GM12891 (cell line): ENCODE data around the gene MCHR2.

Experiments
- POLR2A ChIP-seq: IDR thresholded peaks from 2 replicates; pipeline ENCODE4 v1.6.1; 2011; ENCODE audit warnings: low read depth, low read length, control low read depth
- POLR2AphosphoS5 ChIP-seq: IDR thresholded peaks from 2 replicates; pipeline ENCODE4 v1.6.1; 2011; ENCODE audit warnings: low read depth, low read length, control low read depth
- POU2F2 ChIP-seq: IDR thresholded peaks from 2 replicates; pipeline ENCODE4 v1.6.1; 2011; ENCODE audit warnings: low read depth, mild to moderate bottlenecking, control low read depth, low read length, moderate library complexity
- SPI1 ChIP-seq: IDR thresholded peaks from 2 replicates; pipeline ENCODE4 v1.6.1; 2011; ENCODE audit warnings: low read depth, low read length, control low read depth
- TAF1 ChIP-seq: IDR thresholded peaks from 2 replicates; pipeline ENCODE4 v1.6.1; 2011; ENCODE audit warnings: low read depth, low read length, control low read depth

DNA sequence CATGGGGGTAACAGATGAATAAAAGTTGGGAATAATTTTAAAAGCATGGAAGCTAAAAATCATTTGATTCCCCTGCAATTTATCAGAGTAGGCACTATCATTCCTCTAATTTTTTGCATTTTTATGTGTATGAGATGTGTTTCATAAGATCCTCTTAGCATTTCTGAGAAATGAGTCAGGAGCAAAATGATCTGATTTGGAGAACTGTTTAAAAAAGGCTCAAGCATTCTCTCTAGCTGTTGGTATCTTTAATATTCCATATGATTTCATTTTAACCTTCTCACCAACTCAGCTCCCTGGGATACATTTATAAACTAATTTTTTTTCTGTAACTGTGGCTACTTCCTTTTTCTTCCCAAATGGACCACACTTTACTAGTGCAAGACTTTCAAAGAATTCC lies 60.9 kb downstream of the MCHR2 start:
- TF ChIP-seq POLR2A (no peak), SPI1 (no peak), POLR2AphosphoS5 (no peak), TAF1 (no peak), POU2F2 (no peak)
